OCI-LY3 (cell line): ENCODE measurements around the gene RFC4.

Experiments
- CTCF ChIP-seq: fragments of 200-600, 300-600 bp; sonication (generic); IDR thresholded peaks from 2 replicates; pipeline ENCODE4 v1.5.1; 2014; ENCODE audit warnings: antibody characterized with exemption, low read length, low read depth
- EZH2phosphoT487 ChIP-seq: fragments of 200-600 bp; shearing (Covaris generic); IDR thresholded peaks from 2 replicates; pipeline ENCODE4 v1.6.1; 2018; ENCODE audit warnings: antibody characterized with exemption, mixed run types, low read depth

- TF ChIP-seq CTCF, result no peak
- no peak for TF ChIP-seq EZH2phosphoT487
Measured at GRCh38 chr3:186854954-186855353, 48.7 kb upstream of the RFC4 start.
